Neuronal stem cell (in vitro differentiated cells): ENCODE results near the gene KDM4C.
"Not testable (repeated sequence)": the region's sequence is repeated elsewhere in the genome, so short reads cannot be mapped to it uniquely, and the experiment has no call there.

Source experiments
- DNase-seq: peaks from one replicate; pipeline ENCODE4 v3.0.0-alpha.2; 2013; ENCODE audit warnings: low spot score
- H2AFZ ChIP-seq: one replicate; pipeline ENCODE4 v1.6.1; 2013; ENCODE audit warnings: mild to moderate bottlenecking, low read length, inconsistent platforms
- H2AK5ac ChIP-seq: 2 replicates; pipeline ENCODE4 v1.6.1; 2013; ENCODE audit warnings: low read depth, mild to moderate bottlenecking, inconsistent platforms, low read length, moderate library complexity, mixed read lengths
- H2BK120ac ChIP-seq: 2 replicates; pipeline ENCODE4 v1.6.1; 2013; ENCODE audit warnings: low read depth, mild to moderate bottlenecking, inconsistent platforms, low read length, moderate library complexity, mixed read lengths
- H2BK12ac ChIP-seq: one replicate; pipeline ENCODE4 v1.6.1; 2013; ENCODE audit warnings: low read length, inconsistent platforms
- H2BK15ac ChIP-seq: 2 replicates; pipeline ENCODE4 v1.6.1; 2013; ENCODE audit warnings: mild to moderate bottlenecking, low read length, inconsistent platforms, mixed read lengths
- H2BK5ac ChIP-seq: one replicate; pipeline ENCODE4 v1.6.1; 2013; ENCODE audit warnings: inconsistent platforms, mild to moderate bottlenecking, low read length, moderate library complexity
- H3K14ac ChIP-seq: one replicate; pipeline ENCODE4 v1.6.1; 2013; ENCODE audit warnings: low read length, inconsistent platforms
- H3K18ac ChIP-seq: 2 replicates; pipeline ENCODE4 v1.6.1; 2013; ENCODE audit warnings: low read length, inconsistent platforms
- H3K23ac ChIP-seq: 2 replicates; pipeline ENCODE4 v1.6.1; 2013; ENCODE audit warnings: low read depth, mild to moderate bottlenecking, mixed read lengths, low read length, inconsistent platforms; ENCODE audit not compliant: poor library complexity
- H3K27ac ChIP-seq: replicated peaks from 3 replicates; pipeline ENCODE4 v1.5.1; 2013; ENCODE audit warnings: low read length, inconsistent platforms
- H3K27me3 ChIP-seq, 3 experiments: 2 replicates each; pipeline ENCODE4 v1.6.1; 2013; ENCODE audit warnings: low read length in 3 of 3, mild to moderate bottlenecking in 2 of 3, inconsistent platforms in 1 of 3, low read depth in 1 of 3, mixed read lengths in 1 of 3, moderate library complexity in 1 of 3; ENCODE audit not compliant: control insufficient read depth in 3 of 3, insufficient read depth in 3 of 3
- H3K36me3 ChIP-seq, 2 donors: replicated peaks in 1 of 2; 2 replicates each; pipeline ENCODE4 v1.6.1; 2013; ENCODE audit warnings: low read length in 2 of 2; ENCODE audit not compliant: control insufficient read depth in 2 of 2, insufficient read depth in 2 of 2
- H3K4ac ChIP-seq: 2 replicates; pipeline ENCODE4 v1.6.1; 2013; ENCODE audit warnings: inconsistent platforms, mild to moderate bottlenecking, low read length, moderate library complexity
- H3K4me1 ChIP-seq, 2 donors: 1 replicate in 1 of 2; 2 replicates in 1 of 2; pipeline ENCODE4 v1.6.1; 2013; ENCODE audit warnings: low read length in 2 of 2, low read depth in 1 of 2; ENCODE audit not compliant: control insufficient read depth in 2 of 2, insufficient read depth in 1 of 2
- H3K4me2 ChIP-seq: one replicate; pipeline ENCODE4 v1.6.1; 2013; ENCODE audit warnings: mild to moderate bottlenecking, low read length, inconsistent platforms; ENCODE audit not compliant: insufficient read depth, poor library complexity, severe bottlenecking
- H3K4me3 ChIP-seq, 2 donors: 2 replicates each; pipeline ENCODE4 v1.5.1; 2013; ENCODE audit warnings: low read length in 2 of 2, mild to moderate bottlenecking in 2 of 2, inconsistent platforms in 1 of 2, moderate library complexity in 1 of 2
- H3K79me1 ChIP-seq: one replicate; pipeline ENCODE4 v1.6.1; 2013; ENCODE audit warnings: low read depth, mild to moderate bottlenecking, inconsistent platforms, low read length, moderate library complexity
- H3K9ac ChIP-seq: one replicate; pipeline ENCODE4 v1.6.1; 2013; ENCODE audit warnings: mild to moderate bottlenecking, low read depth, low read length, inconsistent platforms; ENCODE audit not compliant: poor library complexity
- H3K9me3 ChIP-seq, 2 donors: replicated peaks in 1 of 2; 2 replicates each; pipeline versions ENCODE3 to v1.6.1; 2013; ENCODE audit warnings: low read length in 2 of 2, mild to moderate bottlenecking in 2 of 2, inconsistent platforms in 1 of 2, low read depth in 1 of 2, mixed read lengths in 1 of 2, moderate library complexity in 1 of 2; ENCODE audit not compliant: control insufficient read depth in 2 of 2, insufficient read depth in 1 of 2
- H4K8ac ChIP-seq: one replicate; pipeline ENCODE4 v1.6.1; 2013; ENCODE audit warnings: low read depth, mild to moderate bottlenecking, inconsistent platforms, low read length, moderate library complexity
- H4K91ac ChIP-seq: one replicate; pipeline ENCODE4 v1.6.1; 2013; ENCODE audit warnings: low read length, low read depth, mild to moderate bottlenecking, inconsistent platforms; ENCODE audit not compliant: poor library complexity
- whole genome bisulfite sequencing, 2 donors: extraction: QIAGEN DNeasy Blood & Tissue Kit; methylation state at CpG; one replicate each; pipeline ENCODE4 v1.1.7; 2013; ENCODE audit warnings: missing lambda C conversion rate in 2 of 2, mixed read lengths in 1 of 2; ENCODE audit not compliant: insufficient read length in 2 of 2, insufficient replicate concordance in 1 of 2; ENCODE audit errors: extremely low coverage in 2 of 2; 5-methylcytosine and 5-hydroxymethylcytosine counted together

The KDM4C gene

GRCh38 chr9:7027996-7028395 is 270.2 kb downstream of the KDM4C start:
- Histone ChIP-seq H2BK120ac (no peak overlapping the region), H3K18ac (no peak overlapping the region), H3K14ac (no peak overlapping the region), H3K23ac (no peak overlapping the region), H2BK12ac (no peak overlapping the region), H3K4me1 (no peaks in the 10 kb centered on the region), H3K4me3 (no peak overlapping the region), H3K9me3 (no peaks in the 10 kb centered on the region), H3K27me3 (no peaks in the 10 kb centered on the region), H4K91ac (no peak overlapping the region), H3K4ac (no peak overlapping the region), H2AK5ac (no peak overlapping the region), H2BK5ac (no peak overlapping the region), H4K8ac (no peak overlapping the region), H2BK15ac (no peak overlapping the region), H3K9ac (no peak overlapping the region), H3K79me1 (no peaks in the 10 kb centered on the region), H3K36me3 (no peaks in the 10 kb centered on the region), H3K27ac (no peak overlapping the region), H3K4me2 (no peak overlapping the region), H2AFZ (no peak overlapping the region)
- DNase-seq, result no peak
- WGBS, 2 donors, result no CpG with 5 or more reads among the region's 4 CpGs

- no peaks in the 10 kb centered on the region for H3K9me3 ChIP-seq
- H3K9ac ChIP-seq, result peak overlapping the region; percentile 47
- no peak overlapping the region for H3K23ac ChIP-seq
- no peaks in the 10 kb centered on the region for H3K27me3 ChIP-seq
- no peak overlapping the region for H3K18ac ChIP-seq
- no peak overlapping the region for H2BK15ac ChIP-seq
- H3K4me1 ChIP-seq, result no peaks in the 10 kb centered on the region
- H2BK120ac ChIP-seq, result no peak overlapping the region
- no peak overlapping the region for H3K4me2 ChIP-seq
- no peak overlapping the region for H2BK12ac ChIP-seq
- H3K36me3 ChIP-seq, result no peaks in the 10 kb centered on the region
- no peak overlapping the region for H2AK5ac ChIP-seq
- no peak overlapping the region for H2AFZ ChIP-seq
- no peak overlapping the region for H3K4ac ChIP-seq
- H3K4me3 ChIP-seq, result no peak overlapping the region
- H2BK5ac ChIP-seq, result no peak overlapping the region
- H3K14ac ChIP-seq, result no peak overlapping the region
- H3K79me1 ChIP-seq, result no peaks in the 10 kb centered on the region
- no peak overlapping the region for H4K91ac ChIP-seq
- H4K8ac ChIP-seq, result no peak overlapping the region
- H3K27ac ChIP-seq, result no peak overlapping the region
- WGBS, 2 donors, result no CpG with 5 or more reads among the region's 10 CpGs
- no peak for DNase-seq
Observed at GRCh38 chr9:7028591-7028990, 270.8 kb downstream of the KDM4C start.

DNA sequence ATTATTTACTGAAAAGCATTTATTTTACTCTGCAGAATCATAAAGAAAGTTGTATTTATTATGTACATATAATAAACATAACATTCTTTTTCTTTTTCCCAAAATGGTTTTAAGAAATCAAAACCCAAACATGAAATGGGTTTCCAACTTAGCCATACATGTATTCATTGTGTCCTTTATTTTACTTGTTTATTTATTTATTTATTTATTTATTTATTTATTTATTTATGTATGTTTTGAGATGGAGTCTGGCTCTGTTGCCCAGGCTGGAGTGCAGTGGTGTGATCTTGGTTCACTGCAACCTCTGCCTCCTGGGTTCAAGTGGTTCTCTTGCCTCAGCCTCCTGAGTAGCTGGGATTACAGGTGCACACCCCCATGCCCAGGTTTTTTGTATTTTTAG is 273.2 kb downstream of the KDM4C start:
- H3K9ac ChIP-seq, H2BK12ac ChIP-seq, H3K79me1 ChIP-seq, H3K9me3 ChIP-seq, H4K91ac ChIP-seq, H3K4me2 ChIP-seq, H3K18ac ChIP-seq, H4K8ac ChIP-seq, H2AK5ac ChIP-seq, DNase-seq, H3K27me3 ChIP-seq, H3K4me1 ChIP-seq, H2BK5ac ChIP-seq, H3K23ac ChIP-seq, H2BK15ac ChIP-seq, H3K4ac ChIP-seq, H3K27ac ChIP-seq, H2BK120ac ChIP-seq, H3K36me3 ChIP-seq, H3K14ac ChIP-seq, H2AFZ ChIP-seq, H3K4me3 ChIP-seq: not testable (repeated sequence)

DNA sequence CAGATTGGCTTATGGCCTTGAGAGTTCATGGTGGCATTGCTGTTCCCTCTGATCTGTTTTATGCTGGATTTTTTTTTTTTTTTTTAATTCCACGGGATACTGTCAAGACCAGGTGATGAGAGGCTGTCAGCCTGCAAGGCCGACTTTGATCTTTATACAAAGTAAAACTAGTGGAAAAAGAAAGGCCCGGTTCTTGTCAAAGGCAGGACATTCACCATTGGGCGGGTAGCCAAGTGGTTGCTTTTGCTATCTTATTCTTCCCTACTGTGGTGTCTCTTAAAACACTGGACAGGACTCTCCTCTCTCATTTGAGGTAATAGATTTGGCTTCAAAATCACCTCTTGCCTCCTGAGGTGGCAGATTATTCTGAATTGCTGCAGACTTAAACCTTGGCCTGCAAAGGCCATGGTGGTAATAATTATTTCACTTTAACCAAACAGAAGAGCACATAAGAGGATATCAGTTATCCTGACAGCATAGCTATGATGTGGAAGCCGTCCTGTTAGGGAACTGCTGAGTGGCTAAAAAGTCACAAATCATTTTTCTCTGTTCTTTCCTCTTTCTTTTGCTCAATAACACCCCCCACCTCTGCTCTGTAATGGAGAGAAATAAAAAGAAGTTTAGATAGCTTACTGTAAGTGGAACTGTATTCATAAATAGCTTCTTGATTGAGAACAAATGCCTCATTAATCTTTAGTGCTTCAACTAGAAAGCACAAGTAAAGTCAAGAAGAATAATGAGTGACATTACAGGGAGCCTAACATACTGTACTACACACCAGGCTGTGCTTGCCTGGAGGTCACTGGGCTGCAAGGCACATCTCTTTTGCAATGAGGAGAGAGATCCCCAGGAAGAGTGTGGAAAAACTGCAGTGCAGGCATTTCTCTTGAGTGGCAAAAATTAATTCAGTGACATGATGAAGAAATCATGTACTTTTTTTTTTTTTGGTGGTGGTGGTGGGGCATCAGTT is 275.6 kb downstream of the KDM4C start:
- Histone ChIP-seq H2BK120ac (no peak overlapping the region), H3K18ac (no peak overlapping the region), H3K23ac (no peak overlapping the region), H3K4me3 (no peak overlapping the region), H2AK5ac (no peak overlapping the region), H4K91ac (no peak overlapping the region), H3K9me3 (no peaks in the 10 kb centered on the region), H4K8ac (no peak overlapping the region), H3K14ac (no peak overlapping the region), H3K9ac (no peak overlapping the region), H3K4me1 (no peaks in the 10 kb centered on the region), H3K79me1 (no peaks in the 10 kb centered on the region), H3K27ac (no peak overlapping the region), H2BK15ac (no peak overlapping the region), H3K4me2 (no peak overlapping the region), H3K36me3 (no peaks in the 10 kb centered on the region), H2BK12ac (no peak overlapping the region), H3K27me3 (no peaks in the 10 kb centered on the region), H2BK5ac (no peak overlapping the region), H3K4ac (no peak overlapping the region), H2AFZ (no peak overlapping the region)
- WGBS, 2 donors, result no CpG with 5 or more reads among the region's 5 CpGs
- no peak for DNase-seq
